Smooth muscle cell (in vitro differentiated cells): Measurements from ENCODE around the gene DEAF1. TPM values are rescaled to one million over a fixed set of nuclear protein-coding genes. Genes with fewer than 3 reads are reported as not detected.

Experiments
- DNase-seq: peaks from one replicate; lab custom pipeline; 2025; ENCODE audit not compliant: unreplicated experiment; lab: John Stamatoyannopoulos, UW
- H2AFZ ChIP-seq: fragments of 200-600 bp; sonication (generic); 2 replicates; pipeline ENCODE4 v1.6.0; 2016; ENCODE audit warnings: antibody characterized with exemption, low read depth, mild to moderate bottlenecking
- H3F3A ChIP-seq: fragments of 200-600 bp; sonication (generic); 2 replicates; pipeline ENCODE4 v1.6.0; 2017; ENCODE audit warnings: antibody characterized with exemption, low read depth
- H3K27ac ChIP-seq: fragments of 200-600 bp; sonication (generic); 2 replicates; pipeline ENCODE4 v1.5.1; 2016; ENCODE audit warnings: low read depth, mild to moderate bottlenecking
- H3K27me3 ChIP-seq: fragments of 200-600 bp; sonication (generic); 2 replicates; pipeline ENCODE4 v1.6.1; 2016; ENCODE audit warnings: low read depth, mild to moderate bottlenecking
- H3K36me3 ChIP-seq: fragments of 200-600 bp; sonication (generic); 2 replicates; pipeline ENCODE4 v1.5.1; 2016; ENCODE audit warnings: low read depth
- H3K4me1 ChIP-seq: fragments of 200-600 bp; sonication (generic); 2 replicates; pipeline ENCODE4 v1.5.1; 2016; ENCODE audit warnings: low read depth
- H3K4me2 ChIP-seq: fragments of 200-600 bp; sonication (generic); 2 replicates; pipeline ENCODE4 v1.6.0; 2016; ENCODE audit warnings: mild to moderate bottlenecking
- H3K4me3 ChIP-seq: fragments of 200-600 bp; sonication (generic); 2 replicates; pipeline ENCODE4 v1.5.1; 2016; ENCODE audit warnings: mild to moderate bottlenecking
- H3K79me2 ChIP-seq: fragments of 200-600 bp; sonication (generic); 2 replicates; pipeline ENCODE4 v1.6.0; 2016; ENCODE audit warnings: low read depth, mild to moderate bottlenecking
- H3K9ac ChIP-seq: fragments of 200-600 bp; sonication (generic); 2 replicates; pipeline ENCODE4 v1.6.0; 2016; ENCODE audit warnings: low read depth
- H3K9me3 ChIP-seq: fragments of 200-600 bp; sonication (generic); replicated peaks from 2 replicates; pipeline ENCODE4 v1.5.1; 2016; ENCODE audit warnings: low read depth
- H4K20me1 ChIP-seq: fragments of 200-600 bp; sonication (generic); 2 replicates; pipeline ENCODE4 v1.6.0; 2016; ENCODE audit warnings: low read depth
- CTCF ChIP-seq: fragments of 200-600 bp; sonication (generic); IDR thresholded peaks from 2 replicates; pipeline ENCODE4 v1.5.1; 2017; ENCODE audit warnings: borderline replicate concordance, mild to moderate bottlenecking, antibody characterized with exemption; ENCODE audit not compliant: insufficient read depth, poor library complexity, severe bottlenecking
- WGBS: methylation state at CpG from one replicate; pipeline ENCODE4 v1.1.7; 2016; ENCODE audit warnings: low lambda C conversion rate; 5-methylcytosine and 5-hydroxymethylcytosine counted together
- polyA plus RNA-seq: library from polyadenylated mRNA; unstranded; fragments of >200 nt; fragmentation: Nextera tagmentation; extraction: Ambion mirVana; gene quantifications from 2 replicates; pipeline ENCODE4 v1.2.1, GENCODE V29; 2016
- total RNA-seq: library from RNA; depleted of rRNA; stranded (reverse); fragments of >200 nt; gene quantifications from 2 replicates; pipeline ENCODE4 v1.2.3, GENCODE V29; 2014

DEAF1 gene
- total and polyA plus RNA-seq, 2 experiments from 2014 or later: 18.7 to 39.2 TPM

- TF ChIP-seq CTCF: no peak
- H4K20me1 ChIP-seq: peaks cover 64% of the 10 kb centered on the region
- H3K9ac ChIP-seq: peak overlapping the region; percentile 100
- H3K4me3 ChIP-seq: peak overlapping the region; percentile 91
- H3K4me2 ChIP-seq: peak overlapping the region; percentile 96
- H3K79me2 ChIP-seq: peaks cover 28% of the 10 kb centered on the region
- H3K4me1 ChIP-seq: peaks cover 36% of the 10 kb centered on the region
- no peaks in the 10 kb centered on the region for H3K36me3 ChIP-seq
- H3K27me3 ChIP-seq: no peaks in the 10 kb centered on the region
- 60% methylated on average over 11 of the region's 11 CpGs for WGBS
- H2AFZ ChIP-seq: no peak overlapping the region
- peaks cover 16% of the 10 kb centered on the region for H3F3A ChIP-seq
- H3K27ac ChIP-seq: peak overlapping the region; percentile 100
- DNase-seq: no peak
- no peaks in the 10 kb centered on the region for H3K9me3 ChIP-seq
These were observed 2.0 kb upstream of the DEAF1 start for GRCh38 chr11:696955-697491.

- Histone ChIP-seq H3K4me1 (peaks cover 36% of the 10 kb centered on the region), H3F3A (peaks cover 16% of the 10 kb centered on the region), H3K27me3 (no peaks in the 10 kb centered on the region), H3K36me3 (no peaks in the 10 kb centered on the region), H3K9ac (peak within 1 kb of the TSS; percentile 100), H3K9me3 (no peaks in the 10 kb centered on the region), H2AFZ (peak within 1 kb of the TSS; percentile 76), H4K20me1 (peaks cover 71% of the 10 kb centered on the region), H3K79me2 (peaks cover 25% of the 10 kb centered on the region), H3K4me3 (peak within 1 kb of the TSS; percentile 91), H3K27ac (peak within 1 kb of the TSS; percentile 100), H3K4me2 (peak within 1 kb of the TSS; percentile 96)
- WGBS: 1% methylated on average over 72 of the region's 101 CpGs
- DNase-seq: peak; percentile 98
- no peak for TF ChIP-seq CTCF
These were observed 671 bp upstream of the DEAF1 start, which contains the start of gene TMEM80 for GRCh38 chr11:695538-696248. Gene TMEM80, plus strand, starts transcription at chr11:695816. Its CDS starts 12 bp downstream, at chr11:695828.

GRCh38 chr11:695288-695537 is 191 bp upstream of the DEAF1 start:
- peaks cover 36% of the 10 kb centered on the region for H3K4me1 ChIP-seq

More at GRCh38 chr11:695288-695537, 191 bp upstream of the DEAF1 start:
- peak; percentile 98 for DNase-seq
- Histone ChIP-seq H3K4me2 (peak overlapping the region; percentile 96), H3K79me2 (peaks cover 24% of the 10 kb centered on the region), H3F3A (peaks cover 16% of the 10 kb centered on the region), H3K36me3 (no peaks in the 10 kb centered on the region), H2AFZ (peak overlapping the region; percentile 76), H4K20me1 (peaks cover 72% of the 10 kb centered on the region), H3K27ac (peak overlapping the region; percentile 100), H3K4me3 (peak overlapping the region; percentile 91), H3K27me3 (no peaks in the 10 kb centered on the region), H3K9ac (peak overlapping the region; percentile 100), H3K9me3 (no peaks in the 10 kb centered on the region)
- WGBS: under 1% methylated on average over 25 of the region's 25 CpGs
- TF ChIP-seq CTCF: no peak
